ENCODE results near the gene POLR2B. TPM values are rescaled to one million over a fixed set of nuclear protein-coding genes. Genes with fewer than 3 reads are reported as not detected.
"Not testable (repeated sequence)": the region's sequence is repeated elsewhere in the genome, so short reads cannot be mapped to it uniquely, and the experiment has no call there.

Gene POLR2B
- total and polyA plus RNA-seq, 2 experiments from 2014 or later = 52.4 to 110 TPM

GRCh38 chr4:56937262-56937661, 41.4 kb upstream of the POLR2B start:
- Histone ChIP-seq H3K79me2 (peaks cover 9% of the 10 kb centered on the region), H3K36me3 (replicated peaks; ENCODE audit: insufficient read depth, low read depth) (no peaks in the 10 kb centered on the region), H3K9me3 (ENCODE audit: low read depth) (no peaks in the 10 kb centered on the region), H3K4me1 (ENCODE audit: insufficient read depth) (no peaks in the 10 kb centered on the region), H3K9me2 (replicated peaks; ENCODE audit: insufficient read depth) (no peaks in the 10 kb centered on the region), H3K27ac (no peak overlapping the region), H4K20me1 (ENCODE audit: insufficient read depth, poor library complexity, severe bottlenecking) (peaks cover 6% of the 10 kb centered on the region), H3K4me3 (no peak overlapping the region), H2AFZ (no peak overlapping the region), H3K27me3 (no peaks in the 10 kb centered on the region), H3K4me2 (no peak overlapping the region)
- DNase-seq (ENCODE audit: low spot score) = no peak
- TF ChIP-seq EZH2phosphoT487 (IDR thresholded peaks at IDR 0.05; ENCODE audit: low read depth, severe bottlenecking, unreplicated experiment) (no peak), EZH2 (IDR thresholded peaks at IDR 0.05; ENCODE audit: borderline replicate concordance) (no peak), CTCF (IDR thresholded peaks at IDR 0.05; ENCODE audit: poor library complexity) (no peak)
- WGBS (ENCODE audit: low lambda C conversion rate, missing lambda C conversion rate) = 98% methylated on average over 6 of the region's 6 CpGs

GRCh38 chr4:56939826-56940225, 38.9 kb upstream of the POLR2B start:
- H3K9me2 ChIP-seq (replicated peaks; ENCODE audit: insufficient read depth); H3K79me2 ChIP-seq; H3K4me1 ChIP-seq (ENCODE audit: insufficient read depth); H2AFZ ChIP-seq; DNase-seq (ENCODE audit: low spot score); H3K4me2 ChIP-seq; H4K20me1 ChIP-seq (ENCODE audit: insufficient read depth, poor library complexity, severe bottlenecking); H3K27me3 ChIP-seq; H3K36me3 ChIP-seq (replicated peaks; ENCODE audit: insufficient read depth, low read depth); H3K27ac ChIP-seq; H3K9me3 ChIP-seq (ENCODE audit: low read depth); H3K4me3 ChIP-seq: not testable (repeated sequence)
- 98% methylated on average over 14 of the region's 14 CpGs for WGBS (ENCODE audit: low lambda C conversion rate, missing lambda C conversion rate)

- no peaks in the 10 kb centered on the region for H3K27me3 ChIP-seq
- no peaks in the 10 kb centered on the region for H3K79me2 ChIP-seq
- H3K9me2 ChIP-seq (replicated peaks; ENCODE audit: insufficient read depth) = no peaks in the 10 kb centered on the region
- H3K36me3 ChIP-seq (replicated peaks; ENCODE audit: insufficient read depth, low read depth) = no peaks in the 10 kb centered on the region
- no peak overlapping the region for H3K27ac ChIP-seq
- no peaks in the 10 kb centered on the region for H3K9me3 ChIP-seq (ENCODE audit: low read depth)
- H4K20me1 ChIP-seq (ENCODE audit: insufficient read depth, poor library complexity, severe bottlenecking) = no peaks in the 10 kb centered on the region
- H3K4me1 ChIP-seq (ENCODE audit: insufficient read depth) = no peaks in the 10 kb centered on the region
- H3K4me2 ChIP-seq = no peak overlapping the region
- no peak overlapping the region for H3K4me3 ChIP-seq
- H2AFZ ChIP-seq = no peak overlapping the region
- no peak for TF ChIP-seq CTCF (IDR thresholded peaks at IDR 0.05; ENCODE audit: poor library complexity)
- no peak for TF ChIP-seq EZH2phosphoT487 (IDR thresholded peaks at IDR 0.05; ENCODE audit: low read depth, severe bottlenecking, unreplicated experiment)
- no peak for TF ChIP-seq EZH2 (IDR thresholded peaks at IDR 0.05; ENCODE audit: borderline replicate concordance)
- WGBS (ENCODE audit: low lambda C conversion rate, missing lambda C conversion rate) = 95% methylated on average over 12 of the region's 12 CpGs
- DNase-seq (ENCODE audit: low spot score) = no peak
Observed at GRCh38 chr4:56940403-56940802, 38.3 kb upstream of the POLR2B start.

GRCh38 chr4:56940971-56941370, 37.7 kb upstream of the POLR2B start:
- H3K79me2 ChIP-seq = no peaks in the 10 kb centered on the region
- H3K27ac ChIP-seq = no peak overlapping the region
- no peaks in the 10 kb centered on the region for H4K20me1 ChIP-seq (ENCODE audit: insufficient read depth, poor library complexity, severe bottlenecking)
- no peak overlapping the region for H3K4me2 ChIP-seq
- no peaks in the 10 kb centered on the region for H3K9me3 ChIP-seq (ENCODE audit: low read depth)
- H3K36me3 ChIP-seq (replicated peaks; ENCODE audit: insufficient read depth, low read depth) = no peaks in the 10 kb centered on the region
- DNase-seq (ENCODE audit: low spot score) = no peak
- no peak for TF ChIP-seq EZH2phosphoT487 (IDR thresholded peaks at IDR 0.05; ENCODE audit: low read depth, severe bottlenecking, unreplicated experiment)
- TF ChIP-seq CTCF (IDR thresholded peaks at IDR 0.05; ENCODE audit: poor library complexity) = no peak
- TF ChIP-seq EZH2 (IDR thresholded peaks at IDR 0.05; ENCODE audit: borderline replicate concordance) = no peak
- no peaks in the 10 kb centered on the region for H3K9me2 ChIP-seq (replicated peaks; ENCODE audit: insufficient read depth)
- no peaks in the 10 kb centered on the region for H3K27me3 ChIP-seq
- no peaks in the 10 kb centered on the region for H3K4me1 ChIP-seq (ENCODE audit: insufficient read depth)
- no peak overlapping the region for H2AFZ ChIP-seq
- H3K4me3 ChIP-seq = no peak overlapping the region
